Mesothelial cell of epicardium (in vitro differentiated cells): ENCODE results near the gene KATNAL1. TPM values are rescaled to one million over a fixed set of nuclear protein-coding genes. Genes with fewer than 3 reads are reported as not detected.

Experiments
- DNase-seq, 2 experiments: peaks; one replicate each; pipeline ENCODE4 v3.0.0; 2021; ENCODE audit warnings: low spot score in 2 of 2; ENCODE audit not compliant: unreplicated experiment in 2 of 2
- H3K27ac Mint-ChIP-seq: 2 replicates; pipeline ENCODE4 v1.8.0; 2021; ENCODE audit warnings: mixed read lengths
- H3K27me3 Mint-ChIP-seq: 2 replicates; pipeline ENCODE4 v1.8.0; 2021; ENCODE audit warnings: low read depth, mixed read lengths
- H3K36me3 Mint-ChIP-seq: 2 replicates; pipeline ENCODE4 v1.8.0; 2021; ENCODE audit warnings: mixed read lengths
- H3K4me1 Mint-ChIP-seq: 2 replicates; pipeline ENCODE4 v1.8.0; 2021; ENCODE audit warnings: mixed read lengths
- H3K4me3 Mint-ChIP-seq: 2 replicates; pipeline ENCODE4 v1.8.0; 2021; ENCODE audit warnings: mild to moderate bottlenecking, moderate library complexity, mixed read lengths
- H3K9me3 Mint-ChIP-seq: 2 replicates; pipeline ENCODE4 v1.8.0; 2021; ENCODE audit warnings: mixed read lengths
- CTCF ChIP-seq: fragments of 200-600 bp; sonication (generic); IDR thresholded peaks from one replicate; pipeline ENCODE4 v1.5.0; 2021; ENCODE audit warnings: antibody characterized with exemption; ENCODE audit not compliant: unreplicated experiment
- total RNA-seq: library from RNA; stranded (reverse); gene quantifications from 3 replicates; pipeline ENCODE4 v1.2.1, GENCODE V29; 2021

KATNAL1 gene
- total RNA-seq, 1 donor from 2014 or later, result 26.8 TPM

DNA sequence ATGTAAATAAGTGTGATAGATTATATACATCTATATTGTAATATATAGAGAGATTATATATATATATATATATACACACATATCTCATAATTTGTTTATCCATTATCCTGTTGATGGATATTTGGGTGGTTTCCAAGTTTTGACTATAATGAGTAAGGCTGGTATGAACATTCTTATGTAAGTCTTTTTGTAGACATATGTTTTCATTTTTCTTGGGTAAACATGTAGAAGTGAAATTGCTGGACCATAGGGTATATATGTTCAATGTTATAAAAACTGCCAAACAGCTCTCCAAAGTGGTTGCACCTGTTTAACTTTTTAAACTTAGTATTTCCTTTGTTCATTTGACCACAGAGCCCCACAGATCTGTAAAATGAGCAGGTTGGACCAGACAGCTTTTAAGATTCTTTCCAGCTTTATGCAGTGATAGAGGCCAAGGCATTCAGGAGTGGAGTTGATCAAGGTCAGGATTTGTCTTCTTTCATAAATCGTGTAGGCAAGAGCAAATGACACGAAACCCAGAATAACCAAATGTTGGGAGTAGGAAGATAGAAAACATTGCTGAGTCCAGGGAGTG, 21.7 kb upstream of the KATNAL1 start:
- TF ChIP-seq CTCF, result no peak
- Mint-ChIP-seq H3K4me3 (no peak overlapping the region), H3K9me3 (peaks cover 8% of the 10 kb centered on the region), H3K4me1 (peaks cover 36% of the 10 kb centered on the region), H3K27ac (peak overlapping the region; percentile 85), H3K27me3 (no peaks in the 10 kb centered on the region), H3K36me3 (peaks cover 1% of the 10 kb centered on the region)
- no peak for DNase-seq

GRCh38 chr13:30325668-30326067, 18.3 kb upstream of the KATNAL1 start:
- Mint-ChIP-seq H3K9me3 (peaks cover 8% of the 10 kb centered on the region), H3K27ac (no peak overlapping the region), H3K36me3 (peaks cover 1% of the 10 kb centered on the region), H3K4me1 (peaks cover 12% of the 10 kb centered on the region), H3K4me3 (no peak overlapping the region), H3K27me3 (no peaks in the 10 kb centered on the region)
- TF ChIP-seq CTCF, result no peak
- no peak for DNase-seq

GRCh38 chr13:30323524-30323923, 16.2 kb upstream of the KATNAL1 start:
- no peak overlapping the region for H3K27ac Mint-ChIP-seq
- no peak for DNase-seq
- peaks cover 7% of the 10 kb centered on the region for H3K4me1 Mint-ChIP-seq
- peaks cover 1% of the 10 kb centered on the region for H3K36me3 Mint-ChIP-seq
- H3K9me3 Mint-ChIP-seq, result peaks cover 8% of the 10 kb centered on the region
- no peaks in the 10 kb centered on the region for H3K27me3 Mint-ChIP-seq
- TF ChIP-seq CTCF, result no peak
- no peak overlapping the region for H3K4me3 Mint-ChIP-seq

DNA sequence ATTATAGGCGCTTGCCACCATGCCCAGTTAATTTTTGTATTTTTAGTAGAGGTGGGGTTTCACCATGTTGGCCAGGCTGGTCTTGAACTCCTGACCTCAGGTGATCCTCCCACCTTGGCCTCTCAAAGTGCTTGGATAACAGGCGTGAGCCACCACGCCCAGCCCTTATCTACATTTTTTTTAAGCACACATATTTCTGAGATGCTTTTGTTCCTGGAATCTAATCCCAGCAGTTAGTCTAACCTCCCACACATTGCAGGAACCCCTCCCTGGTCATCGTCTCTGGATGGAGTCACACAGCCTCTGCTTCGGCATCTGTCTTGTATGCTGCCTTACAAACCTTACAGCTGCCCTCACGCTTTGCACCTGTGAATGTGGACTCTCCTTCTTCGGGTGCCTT, 15.1 kb upstream of the KATNAL1 start:
- no peak for DNase-seq
- Mint-ChIP-seq H3K4me1 (peaks cover 7% of the 10 kb centered on the region), H3K27ac (no peak overlapping the region), H3K4me3 (no peak overlapping the region), H3K9me3 (peaks cover 8% of the 10 kb centered on the region), H3K27me3 (no peaks in the 10 kb centered on the region), H3K36me3 (peaks cover 1% of the 10 kb centered on the region)
- TF ChIP-seq CTCF, result no peak

- DNase-seq, result no peak
- Mint-ChIP-seq H3K27ac (no peak overlapping the region), H3K4me3 (no peak overlapping the region), H3K9me3 (peaks cover 1% of the 10 kb centered on the region), H3K27me3 (no peaks in the 10 kb centered on the region), H3K4me1 (peaks cover 7% of the 10 kb centered on the region), H3K36me3 (peaks cover 1% of the 10 kb centered on the region)
- TF ChIP-seq CTCF, result no peak
These were observed 13.9 kb upstream of the KATNAL1 start for GRCh38 chr13:30321256-30321655.

DNA sequence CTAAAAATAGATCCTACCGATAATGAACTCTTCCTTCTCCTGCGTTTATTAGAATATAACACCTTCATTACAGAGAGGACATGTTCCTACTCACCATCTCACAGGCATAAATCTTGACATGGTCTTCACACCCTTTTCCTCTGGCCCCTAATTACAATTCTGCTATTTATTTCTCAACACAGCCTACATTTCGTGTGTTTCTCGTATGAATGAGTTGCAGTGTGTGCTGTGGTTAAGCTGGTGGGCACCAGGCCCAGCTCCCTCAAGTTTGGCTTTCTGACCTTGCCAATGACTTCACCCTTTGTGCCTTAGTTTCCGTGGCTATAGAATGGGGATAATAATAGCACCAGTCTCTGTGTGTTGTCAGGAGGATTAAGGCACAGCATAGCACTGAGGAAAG, 12.3 kb upstream of the KATNAL1 start:
- Mint-ChIP-seq H3K36me3 (no peaks in the 10 kb centered on the region), H3K4me3 (no peak overlapping the region), H3K4me1 (peaks cover 7% of the 10 kb centered on the region), H3K9me3 (no peaks in the 10 kb centered on the region), H3K27ac (no peak overlapping the region), H3K27me3 (no peaks in the 10 kb centered on the region)
- DNase-seq, result no peak
- TF ChIP-seq CTCF, result no peak
